ENCODE data around the gene SH3PXD2A.
A peak's percentile ranks its signal among the peaks of the same experiment; 100 is the strongest.

SH3PXD2A gene

DNA sequence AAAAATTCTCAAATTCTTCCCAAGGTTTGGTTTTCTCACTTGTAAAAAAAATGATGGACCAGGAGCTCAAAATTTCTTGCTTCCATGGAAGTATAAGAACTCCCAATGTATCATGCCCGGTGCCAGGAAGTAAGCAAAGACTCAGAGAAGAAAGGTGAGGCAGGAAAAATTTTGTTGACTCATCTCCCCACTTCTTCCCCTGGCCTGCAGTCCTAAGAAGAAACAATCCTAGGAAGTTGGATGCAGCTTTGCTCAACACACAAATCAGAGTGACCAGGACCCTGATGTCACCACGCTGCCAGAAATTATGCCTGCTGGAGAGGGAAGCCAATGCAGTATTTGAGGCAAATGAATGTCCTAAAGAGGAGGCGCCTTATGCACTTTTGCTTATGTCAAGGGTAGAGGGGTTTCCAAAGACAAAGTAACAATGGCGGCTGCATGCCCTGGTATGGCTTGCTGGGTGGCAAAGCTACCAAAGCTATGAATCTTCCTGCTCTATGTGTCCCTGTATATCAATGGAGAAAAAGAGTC is 198.2 kb downstream of the SH3PXD2A start:
- H3K4me2 ChIP-seq (ENCODE audit: low read length): no peak overlapping the region

GRCh38 chr10:103654925-103655324 is 200.5 kb downstream of the SH3PXD2A start:
- Histone ChIP-seq H3K14ac (ENCODE audit: low read length) (no peak overlapping the region), H4K91ac (ENCODE audit: low read depth, low read length) (no peak overlapping the region), H3K18ac (ENCODE audit: low read length) (no peak overlapping the region), H2AK5ac (ENCODE audit: low read length) (no peak overlapping the region), H2BK5ac (ENCODE audit: low read depth, low read length, poor library complexity) (no peak overlapping the region), H4K12ac (ENCODE audit: low read depth, low read length) (no peak overlapping the region), H3K27me3 (ENCODE audit: insufficient read depth, low read length) (no peaks in the 10 kb centered on the region), H3K79me2 (ENCODE audit: control insufficient read depth, insufficient read depth, low read length, poor library complexity) (no peaks in the 10 kb centered on the region), H3K79me1 (ENCODE audit: low read length) (no peaks in the 10 kb centered on the region), H3K9ac (ENCODE audit: low read length) (no peak overlapping the region), H3K4me1 (ENCODE audit: control insufficient read depth in 1 of 2, insufficient read depth in 2 of 2, low read length in 2 of 2) (no peaks in the 10 kb centered on the region), H3K4me3 (ENCODE audit: low read depth, low read length) (no peak overlapping the region), H2AFZ (ENCODE audit: insufficient read depth, low read length, poor library complexity) (no peak overlapping the region), H3K23ac (ENCODE audit: low read length) (no peak overlapping the region), H3K27ac (ENCODE audit: low read depth, low read length) (no peak overlapping the region), H3K4me2 (ENCODE audit: low read length) (no peak overlapping the region), H2BK12ac (ENCODE audit: low read length) (no peak overlapping the region), H2BK120ac (ENCODE audit: insufficient read depth, low read length, poor library complexity) (no peak overlapping the region), H3K36me3 (ENCODE audit: control insufficient read depth in 1 of 2, insufficient read depth in 2 of 2, low read length in 2 of 2) (peaks cover 6 to 9% of the 10 kb centered on the region in 2 experiments), H4K8ac (ENCODE audit: low read depth, low read length) (no peak overlapping the region), H3K9me3 (ENCODE audit: insufficient read depth, low read depth, low read length) (peaks cover 6% of the 10 kb centered on the region), H3K4ac (ENCODE audit: low read depth, low read length) (no peak overlapping the region)
- no peak for DNase-seq
- WGBS (ENCODE audit: extremely low coverage, insufficient coverage, insufficient read length): no CpG with 5 or more reads among the region's 4 CpGs

More for the DNA sequence above, 198.2 kb downstream of the SH3PXD2A start:
- Histone ChIP-seq H3K4ac (ENCODE audit: low read depth, low read length) (no peak overlapping the region), H3K79me1 (ENCODE audit: low read length) (peaks cover 4% of the 10 kb centered on the region), H3K4me3 (ENCODE audit: low read depth, low read length) (no peak overlapping the region), H4K91ac (ENCODE audit: low read depth, low read length) (no peak overlapping the region), H4K8ac (ENCODE audit: low read depth, low read length) (no peak overlapping the region), H2AK5ac (ENCODE audit: low read length) (no peak overlapping the region), H3K27ac (ENCODE audit: low read depth, low read length) (no peak overlapping the region), H2BK120ac (ENCODE audit: insufficient read depth, low read length, poor library complexity) (no peak overlapping the region), H3K36me3 (ENCODE audit: control insufficient read depth in 1 of 2, insufficient read depth in 2 of 2, low read length in 2 of 2) (peaks cover 6 to 9% of the 10 kb centered on the region in 2 experiments), H2BK12ac (ENCODE audit: low read length) (no peak overlapping the region), H3K9ac (ENCODE audit: low read length) (no peak overlapping the region), H3K27me3 (ENCODE audit: insufficient read depth, low read length) (no peaks in the 10 kb centered on the region), H3K9me3 (ENCODE audit: insufficient read depth, low read depth, low read length) (peaks cover 6% of the 10 kb centered on the region), H2BK5ac (ENCODE audit: low read depth, low read length, poor library complexity) (no peak overlapping the region), H2AFZ (ENCODE audit: insufficient read depth, low read length, poor library complexity) (no peak overlapping the region), H3K14ac (ENCODE audit: low read length) (no peak overlapping the region), H3K4me1 (ENCODE audit: control insufficient read depth in 1 of 2, insufficient read depth in 2 of 2, low read length in 2 of 2) (peaks cover 3 to 11% of the 10 kb centered on the region in 2 experiments), H3K18ac (ENCODE audit: low read length) (no peak overlapping the region), H3K23ac (ENCODE audit: low read length) (no peak overlapping the region), H4K12ac (ENCODE audit: low read depth, low read length) (no peak overlapping the region), H3K79me2 (ENCODE audit: control insufficient read depth, insufficient read depth, low read length, poor library complexity) (no peaks in the 10 kb centered on the region)
- DNase-seq: peak in 1 of 2 donors; percentile 52
- no CpG with 5 or more reads among the region's 4 CpGs for WGBS (ENCODE audit: extremely low coverage, insufficient coverage, insufficient read length)

- Histone ChIP-seq H2AFZ (ENCODE audit: insufficient read depth, low read length, poor library complexity) (no peak overlapping the region), H3K4me1 (ENCODE audit: control insufficient read depth in 1 of 2, insufficient read depth in 2 of 2, low read length in 2 of 2) (no peaks in the 10 kb centered on the region), H2BK12ac (ENCODE audit: low read length) (no peak overlapping the region), H3K79me2 (ENCODE audit: control insufficient read depth, insufficient read depth, low read length, poor library complexity) (no peaks in the 10 kb centered on the region), H3K4me2 (ENCODE audit: low read length) (no peak overlapping the region), H3K4me3 (ENCODE audit: low read depth, low read length) (no peak overlapping the region), H3K4ac (ENCODE audit: low read depth, low read length) (no peak overlapping the region), H3K9ac (ENCODE audit: low read length) (no peak overlapping the region), H3K27ac (ENCODE audit: low read depth, low read length) (no peak overlapping the region), H2BK120ac (ENCODE audit: insufficient read depth, low read length, poor library complexity) (no peak overlapping the region), H3K14ac (ENCODE audit: low read length) (no peak overlapping the region), H3K18ac (ENCODE audit: low read length) (no peak overlapping the region), H3K36me3 (ENCODE audit: control insufficient read depth in 1 of 2, insufficient read depth in 2 of 2, low read length in 2 of 2) (peaks cover 2 to 3% of the 10 kb centered on the region in 2 experiments), H4K91ac (ENCODE audit: low read depth, low read length) (no peak overlapping the region), H2AK5ac (ENCODE audit: low read length) (no peak overlapping the region), H4K8ac (ENCODE audit: low read depth, low read length) (no peak overlapping the region), H3K79me1 (ENCODE audit: low read length) (no peaks in the 10 kb centered on the region), H3K27me3 (ENCODE audit: insufficient read depth, low read length) (no peaks in the 10 kb centered on the region), H2BK5ac (ENCODE audit: low read depth, low read length, poor library complexity) (no peak overlapping the region), H3K23ac (ENCODE audit: low read length) (no peak overlapping the region), H3K9me3 (ENCODE audit: insufficient read depth, low read depth, low read length) (peaks cover 2% of the 10 kb centered on the region), H4K12ac (ENCODE audit: low read depth, low read length) (no peak overlapping the region)
- WGBS (ENCODE audit: extremely low coverage, insufficient coverage, insufficient read length): no CpG with 5 or more reads among the region's 8 CpGs
- DNase-seq: no peak
These were observed 201.8 kb downstream of the SH3PXD2A start for GRCh38 chr10:103653581-103654037.

- no peak overlapping the region for H2BK12ac ChIP-seq (ENCODE audit: low read length)
- no peak overlapping the region for H3K18ac ChIP-seq (ENCODE audit: low read length)
- no peak overlapping the region for H4K91ac ChIP-seq (ENCODE audit: low read depth, low read length)
- H4K8ac ChIP-seq (ENCODE audit: low read depth, low read length): no peak overlapping the region
- H3K79me1 ChIP-seq (ENCODE audit: low read length): no peaks in the 10 kb centered on the region
- H3K9me3 ChIP-seq (ENCODE audit: insufficient read depth, low read depth, low read length): peaks cover 2% of the 10 kb centered on the region
- no peak overlapping the region for H3K23ac ChIP-seq (ENCODE audit: low read length)
- no peak overlapping the region for H3K27ac ChIP-seq (ENCODE audit: low read depth, low read length)
- H3K36me3 ChIP-seq (ENCODE audit: control insufficient read depth in 1 of 2, insufficient read depth in 2 of 2, low read length in 2 of 2): peaks cover 2 to 3% of the 10 kb centered on the region in 2 experiments
- no peak overlapping the region for H2BK120ac ChIP-seq (ENCODE audit: insufficient read depth, low read length, poor library complexity)
- no peaks in the 10 kb centered on the region for H3K79me2 ChIP-seq (ENCODE audit: control insufficient read depth, insufficient read depth, low read length, poor library complexity)
- no peak overlapping the region for H3K9ac ChIP-seq (ENCODE audit: low read length)
- no peak overlapping the region for H3K14ac ChIP-seq (ENCODE audit: low read length)
- H2AK5ac ChIP-seq (ENCODE audit: low read length): no peak overlapping the region
- no peaks in the 10 kb centered on the region for H3K27me3 ChIP-seq (ENCODE audit: insufficient read depth, low read length)
- no peak overlapping the region for H2BK5ac ChIP-seq (ENCODE audit: low read depth, low read length, poor library complexity)
- no peak overlapping the region for H3K4me3 ChIP-seq (ENCODE audit: low read depth, low read length)
- no CpG with 5 or more reads among the region's 15 CpGs for WGBS (ENCODE audit: extremely low coverage, insufficient coverage, insufficient read length)
- no peak overlapping the region for H4K12ac ChIP-seq (ENCODE audit: low read depth, low read length)
- H3K4ac ChIP-seq (ENCODE audit: low read depth, low read length): no peak overlapping the region
- no peak overlapping the region for H3K4me2 ChIP-seq (ENCODE audit: low read length)
- no peaks in the 10 kb centered on the region for H3K4me1 ChIP-seq (ENCODE audit: control insufficient read depth in 1 of 2, insufficient read depth in 2 of 2, low read length in 2 of 2)
- H2AFZ ChIP-seq (ENCODE audit: insufficient read depth, low read length, poor library complexity): no peak overlapping the region
- no peak for DNase-seq
These were observed 202.6 kb downstream of the SH3PXD2A start for GRCh38 chr10:103652599-103653281.

Data from trophoblast cell (in vitro differentiated cells and primary cell).